NCI-H82 (cell line): ENCODE results near the gene ZC3H18.

Experiments used
- DNase-seq: peaks from one replicate; lab custom pipeline; 2025; lab: John Stamatoyannopoulos, UW

Gene ZC3H18

GRCh38 chr16:88623858-88624257 lies 53.7 kb downstream of the ZC3H18 start:
- no peak for DNase-seq

DNA sequence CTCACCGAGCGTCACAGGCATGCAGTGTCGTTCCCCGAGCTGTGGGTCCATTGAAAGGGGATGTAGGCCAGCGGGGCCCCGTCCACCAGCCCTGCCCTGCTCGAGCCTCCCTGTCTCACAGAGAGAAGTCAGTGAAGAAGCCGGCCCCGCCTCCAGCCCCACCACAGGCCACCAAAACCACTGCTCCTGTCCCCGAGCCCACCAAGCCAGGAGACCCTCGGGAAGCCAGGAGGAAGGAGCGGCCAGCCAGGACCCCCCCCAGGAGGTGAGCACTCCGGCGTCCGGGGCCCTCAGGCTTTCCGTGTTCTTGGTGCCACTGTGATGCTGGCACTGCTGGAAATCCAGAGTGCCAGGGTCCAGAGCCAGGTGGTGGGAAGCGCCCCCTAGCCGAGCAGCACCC lies 54.3 kb downstream of the ZC3H18 start:
- no peak for DNase-seq

GRCh38 chr16:88624977-88625576 lies 54.9 kb downstream of the ZC3H18 start:
- DNase-seq: peak; percentile 5

- DNase-seq: no peak
These were observed 56.4 kb downstream of the ZC3H18 start for GRCh38 chr16:88626646-88627045.

DNA sequence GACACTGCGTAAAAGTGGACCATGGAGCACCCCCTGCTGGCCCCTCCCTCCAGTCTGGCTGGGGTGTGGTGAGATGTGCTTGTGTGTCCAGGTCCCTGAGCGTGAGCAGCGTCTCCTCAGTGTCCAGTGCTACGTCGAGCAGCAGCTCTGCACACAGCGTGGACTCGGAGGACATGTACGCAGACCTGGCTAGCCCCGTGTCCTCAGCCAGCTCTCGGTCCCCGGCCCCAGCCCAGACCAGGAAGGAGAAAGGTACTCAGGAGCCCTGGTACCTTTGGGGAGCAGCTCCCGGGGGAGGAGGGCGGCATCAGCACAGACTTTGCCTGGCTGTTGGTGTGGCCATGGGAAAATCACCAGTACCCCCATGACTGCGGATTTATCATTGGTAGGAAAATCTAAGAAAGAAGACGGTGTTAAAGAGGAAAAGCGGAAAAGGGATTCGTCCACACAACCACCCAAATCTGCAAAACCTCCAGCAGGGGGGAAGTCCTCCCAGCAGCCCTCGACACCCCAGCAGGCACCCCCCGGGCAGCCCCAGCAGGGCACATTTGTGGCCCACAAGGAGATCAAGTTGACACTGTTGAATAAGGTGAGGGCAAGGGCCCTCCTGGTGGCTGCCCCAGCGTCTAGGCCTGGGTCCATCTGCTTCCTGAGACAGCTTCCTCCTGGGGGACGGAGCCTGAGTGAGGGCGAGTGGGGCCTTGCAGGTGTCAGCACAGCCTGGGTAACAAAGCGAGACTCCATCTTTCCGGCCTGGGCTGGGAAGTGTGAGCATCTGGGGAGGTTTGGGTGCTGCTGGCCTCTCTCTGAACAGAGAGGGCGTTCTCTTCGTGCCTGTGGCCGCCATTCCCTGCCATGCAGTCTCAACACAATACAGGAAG lies 57.6 kb downstream of the ZC3H18 start:
- DNase-seq: no peak

DNA sequence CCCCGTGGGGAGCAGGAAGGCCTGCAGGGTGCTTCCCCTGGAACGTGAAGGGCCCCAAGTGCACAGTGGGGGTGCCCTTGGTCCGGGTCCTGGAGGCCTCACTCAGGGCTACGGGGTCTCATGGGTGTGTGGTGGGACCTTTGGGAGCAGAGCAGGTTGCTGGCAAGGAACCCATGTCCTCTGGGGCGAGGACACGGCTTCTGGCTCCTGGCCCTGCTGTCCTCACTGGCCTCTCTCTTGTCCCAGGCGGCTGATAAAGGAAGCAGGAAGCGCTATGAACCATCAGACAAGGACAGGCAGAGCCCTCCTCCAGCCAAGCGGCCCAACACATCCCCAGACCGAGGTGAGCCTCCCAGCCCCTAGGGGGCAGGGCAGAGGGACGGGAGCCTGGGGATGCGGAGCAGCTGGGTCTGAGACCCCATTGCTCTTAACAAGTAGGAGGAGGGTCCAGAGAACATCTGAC lies 58.3 kb downstream of the ZC3H18 start:
- peak; percentile 79 for DNase-seq

DNA sequence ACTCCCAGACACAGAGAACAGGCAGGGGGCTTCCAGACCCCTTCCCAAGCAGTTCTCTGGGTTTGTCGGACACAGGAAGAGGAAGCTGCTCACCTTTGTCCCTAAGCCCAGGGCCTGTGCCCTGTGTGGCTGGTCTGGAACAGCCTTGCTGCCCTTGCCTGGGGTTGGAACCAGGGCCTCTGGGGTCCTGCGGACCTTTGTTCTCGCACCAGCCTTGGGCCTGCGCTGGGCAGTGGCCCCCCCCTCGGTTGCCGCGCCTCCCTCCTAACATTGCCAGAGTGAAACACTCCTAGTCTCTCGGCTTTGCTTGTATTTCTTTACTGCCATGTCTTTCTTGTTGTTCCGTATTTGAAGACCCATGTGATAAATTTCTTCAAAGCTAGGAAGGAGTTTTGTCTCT lies 59.6 kb downstream of the ZC3H18 start:
- no peak for DNase-seq

DNA sequence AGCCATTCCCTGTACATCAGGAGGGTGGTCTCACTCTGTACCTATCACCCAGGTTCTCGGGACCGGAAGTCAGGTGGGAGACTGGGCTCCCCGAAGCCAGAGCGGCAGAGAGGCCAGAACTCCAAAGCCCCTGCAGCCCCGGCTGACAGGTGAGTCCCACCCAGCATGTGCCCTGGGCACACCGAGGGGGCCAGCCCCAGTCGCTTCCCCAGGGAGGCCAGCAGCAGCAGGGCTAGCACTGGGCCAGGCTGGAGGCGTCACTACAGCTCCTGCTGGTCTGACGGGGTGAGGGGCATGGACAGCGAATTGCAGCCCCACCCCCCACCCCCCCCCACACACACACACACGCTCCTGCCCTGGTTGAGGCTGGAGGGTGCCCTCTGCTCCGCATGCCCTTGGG lies 60.2 kb downstream of the ZC3H18 start:
- DNase-seq: no peak

DNA sequence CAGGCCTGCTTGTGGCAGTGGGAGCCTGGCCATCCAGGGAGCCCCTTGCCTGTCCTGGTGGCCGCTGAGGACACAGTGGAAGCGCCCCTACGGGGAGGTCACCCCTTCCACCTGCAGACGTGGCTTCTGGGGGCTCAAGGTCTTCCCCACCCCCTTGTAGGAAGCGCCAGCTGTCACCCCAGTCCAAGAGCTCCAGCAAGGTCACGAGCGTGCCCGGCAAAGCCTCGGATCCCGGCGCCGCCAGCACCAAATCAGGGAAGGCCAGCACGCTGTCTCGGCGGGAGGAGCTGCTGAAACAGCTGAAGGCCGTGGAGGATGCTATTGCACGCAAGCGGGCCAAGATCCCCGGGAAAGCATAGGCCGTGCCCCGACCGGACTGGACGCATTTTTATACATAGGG lies 60.7 kb downstream of the ZC3H18 start:
- DNase-seq: no peak

GRCh38 chr16:88631384-88631783 lies 61.2 kb downstream of the ZC3H18 start:
- no peak for DNase-seq

- DNase-seq: no peak
These were observed 61.9 kb downstream of the ZC3H18 start for GRCh38 chr16:88631920-88632586.

DNA sequence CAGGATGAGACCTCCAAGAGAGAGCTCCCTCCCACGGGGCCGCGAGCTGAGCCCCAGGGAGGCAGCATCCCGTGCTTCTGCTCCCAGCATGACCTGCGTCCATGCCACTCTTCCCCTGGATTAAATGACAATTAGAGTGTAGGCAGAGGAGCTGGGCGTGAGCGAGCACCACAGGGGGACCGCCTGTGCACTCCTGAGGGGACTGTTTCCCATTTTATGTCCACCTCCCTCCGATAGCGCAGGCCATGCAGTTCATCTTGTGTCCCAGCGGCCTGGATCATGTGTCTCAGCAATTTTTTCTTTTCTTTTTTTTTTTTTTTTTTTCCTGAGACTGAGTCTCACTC lies 62.4 kb downstream of the ZC3H18 start:
- no peak for DNase-seq

DNA sequence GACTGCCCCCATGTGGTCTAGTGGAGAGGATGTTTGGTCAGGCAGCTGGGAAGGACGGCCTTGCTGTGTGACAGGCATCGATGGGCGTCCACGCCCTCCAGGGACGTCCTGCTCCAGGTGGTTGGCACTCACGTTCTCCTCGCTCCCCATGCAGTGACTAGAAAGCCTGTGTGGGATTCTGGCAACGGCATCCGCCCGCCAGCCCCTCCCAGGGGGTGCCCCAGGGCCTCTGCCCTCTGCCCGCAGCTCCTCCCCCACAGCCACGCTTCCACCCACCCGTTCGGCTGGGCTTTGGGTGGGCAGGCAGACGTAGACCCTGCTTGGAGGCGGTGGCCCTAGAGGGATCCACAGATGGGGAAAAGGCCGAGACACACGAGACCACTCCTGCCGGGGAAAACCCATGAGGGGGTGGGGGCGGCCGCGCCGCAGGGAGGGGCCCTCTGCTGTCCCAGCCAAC lies 63.5 kb downstream of the ZC3H18 start:
- peak; percentile 31 for DNase-seq

GRCh38 chr16:88634141-88634993 lies 64.2 kb downstream of the ZC3H18 start:
- DNase-seq: no peak

GRCh38 chr16:88634994-88635670 lies 64.9 kb downstream of the ZC3H18 start:
- no peak for DNase-seq

GRCh38 chr16:88635671-88636319 lies 65.6 kb downstream of the ZC3H18 start:
- DNase-seq: no peak

DNA sequence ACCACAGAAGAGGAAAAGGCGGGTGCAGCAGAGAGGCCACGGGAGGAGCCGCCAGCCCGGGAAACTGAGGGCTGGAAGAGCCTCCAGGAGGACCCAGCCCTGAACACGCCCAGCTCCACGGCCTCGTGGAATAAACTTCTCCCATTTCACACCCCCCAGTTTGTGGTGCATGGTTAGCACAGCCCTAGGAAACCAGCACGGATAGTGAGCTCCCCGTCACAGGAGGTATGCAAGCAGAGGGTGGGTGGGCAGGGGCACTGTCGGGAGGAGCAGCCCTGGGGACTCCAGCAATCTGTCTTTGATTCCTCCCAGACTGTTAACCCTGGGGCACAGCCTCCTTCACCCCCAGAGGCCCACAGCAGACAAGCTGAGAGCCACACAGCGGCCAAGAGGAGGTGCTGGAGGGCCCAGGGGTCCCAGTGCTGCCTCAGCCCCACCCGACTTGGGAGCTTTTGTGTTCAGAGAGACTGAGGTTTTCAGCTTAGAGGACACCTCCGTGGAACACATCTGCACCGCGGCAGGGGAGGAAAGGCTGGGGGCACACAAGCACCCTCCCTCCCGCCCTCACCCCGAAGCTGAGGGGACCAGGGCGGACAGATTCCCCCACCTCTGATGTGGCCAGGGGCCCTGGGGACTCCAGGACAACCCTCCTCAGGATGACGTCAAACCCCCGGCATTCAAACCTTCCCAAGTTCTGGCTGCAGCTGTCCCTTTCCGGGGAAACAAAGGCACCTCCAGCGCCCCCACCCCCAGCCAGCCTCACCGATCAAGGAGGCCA lies 66.5 kb downstream of the ZC3H18 start:
- no peak for DNase-seq

DNA sequence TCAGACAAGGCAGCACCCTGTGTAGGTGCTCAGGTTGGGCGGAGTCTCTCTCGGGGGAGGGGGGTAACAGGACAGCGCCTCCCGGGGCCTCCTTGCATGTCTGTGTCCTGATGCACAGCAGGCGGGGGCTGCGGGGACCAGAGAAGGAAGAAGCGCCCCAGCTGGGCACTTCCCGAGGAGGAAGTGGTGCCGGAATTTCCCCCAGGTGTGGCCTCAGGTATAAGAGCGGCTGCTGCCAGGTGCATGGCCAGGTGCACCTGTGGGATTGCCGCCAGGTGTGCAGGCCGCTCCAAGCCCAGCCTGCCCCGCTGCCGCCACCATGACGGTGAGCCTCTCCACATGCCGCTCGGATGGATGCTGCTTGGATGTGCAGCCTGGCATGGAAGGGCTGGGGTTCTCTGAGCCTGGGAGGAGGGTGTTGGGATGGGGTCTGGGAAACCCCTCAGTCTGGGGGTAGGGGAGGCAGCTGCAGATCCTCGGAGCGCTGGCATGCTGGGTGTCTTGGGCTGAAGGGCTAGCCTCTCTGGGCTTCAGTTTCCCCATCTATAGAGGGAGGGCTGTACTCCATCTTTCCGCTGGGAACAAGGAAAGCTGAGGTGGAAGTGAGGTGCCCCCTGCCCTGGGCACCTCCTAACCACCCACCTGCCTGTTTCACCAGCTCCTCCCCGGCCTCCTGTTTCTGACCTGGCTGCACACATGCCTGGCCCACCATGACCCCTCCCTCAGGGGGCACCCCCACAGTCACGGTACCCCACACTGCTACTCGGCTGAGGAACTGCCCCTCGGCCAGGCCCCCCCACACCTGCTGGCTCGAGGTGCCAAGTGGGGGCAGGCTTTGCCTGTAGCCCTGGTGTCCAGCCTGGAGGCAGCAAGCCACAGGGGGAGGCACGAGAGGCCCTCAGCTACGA lies 68.4 kb downstream of the ZC3H18 start, which contains the start of gene IL17C:
Gene IL17C (plus strand): TSS at position 250 of the 908 bp plus-strand sequence. CDS start 70 bp downstream, at position 320.
- DNase-seq: no peak
